ENCODE results near the gene PADI2. TPM values are rescaled to one million over a fixed set of nuclear protein-coding genes. Genes with fewer than 3 reads are reported as not detected.

PADI2 gene
- total RNA-seq, result 100 to 1,000 TPM; 156 to 176 (median 171) TPM

- Histone ChIP-seq H3K27ac (peak within 1 kb of the TSS; percentile 94 to 98 (median 96)), H3K9me3 (no peaks in the 10 kb centered on the region), H3K4me3 (peak within 1 kb of the TSS; percentile 60 to 77 (median 64)), H3K36me3 (no peaks in the 10 kb centered on the region), H3K27me3 (no peaks in the 10 kb centered on the region), H3K4me1 (peaks cover 56 to 71% of the 10 kb centered on the region in 2 donors)
- in situ Hi-C loops (cut with MboI; ENCODE audit: low sequenced_read_pairs in 4 of 4), result no loop called here
- ATAC-seq, result peak; percentile 22 to 28
- DNase-seq, result peak; percentile 63 to 83
- intact Hi-C loops (cut with DNase I; ENCODE audit: low total_unique reads), result loop anchor here (10.0 kb wide), 1 partner anchor 1104 kb away; the partner anchor contains the start of gene HSPB7
- TF ChIP-seq CTCF (IDR thresholded peaks at IDR 0.05 in 4 of 5, conservative IDR thresholded peaks at IDR 0.05 in 1 of 5) (no peak), POLR2A (IDR thresholded peaks at IDR 0.05) (peak; percentile 96 to 97)
Observed at GRCh38 chr1:17119076-17119772, at the start of gene PADI2. Gene PADI2, minus strand, starts transcription at chr1:17119451. Its CDS starts 80 bp downstream, at chr1:17119371.

- in situ Hi-C loops (cut with MboI; ENCODE audit: low sequenced_read_pairs in 4 of 4), result no loop called here
- Histone ChIP-seq H3K36me3 (no peaks in the 10 kb centered on the region), H3K4me1 (peaks cover 10 to 12% of the 10 kb centered on the region in 2 donors), H3K27me3 (peaks cover 0 to 5% (median 0%) of the 10 kb centered on the region in 3 donors), H3K27ac (no peak overlapping the region), H3K4me3 (no peak overlapping the region), H3K9me3 (no peaks in the 10 kb centered on the region)
- DNase-seq (no peak), ATAC-seq (no peak)
- TF ChIP-seq CTCF (IDR thresholded peaks at IDR 0.05 in 4 of 5, conservative IDR thresholded peaks at IDR 0.05 in 1 of 5) (no peak), POLR2A (IDR thresholded peaks at IDR 0.05) (no peak)
- intact Hi-C loops (cut with DNase I; ENCODE audit: low total_unique reads), result no loop called here
Observed at GRCh38 chr1:17168091-17168876, 49.0 kb upstream of the PADI2 start.

GRCh38 chr1:17167786-17168090 is 48.5 kb upstream of the PADI2 start:
- peaks cover 0 to 5% (median 0%) of the 10 kb centered on the region in 3 donors for H3K27me3 ChIP-seq
- ATAC-seq, result no peak
- no peak for TF ChIP-seq POLR2A (IDR thresholded peaks at IDR 0.05)
- no peak for TF ChIP-seq CTCF (IDR thresholded peaks at IDR 0.05 in 4 of 5, conservative IDR thresholded peaks at IDR 0.05 in 1 of 5)

GRCh38 chr1:17167041-17167785 is 48.0 kb upstream of the PADI2 start:
- TF ChIP-seq POLR2A (IDR thresholded peaks at IDR 0.05) (no peak), CTCF (IDR thresholded peaks at IDR 0.05 in 4 of 5, conservative IDR thresholded peaks at IDR 0.05 in 1 of 5) (no peak)
- intact Hi-C loops (cut with DNase I; ENCODE audit: low total_unique reads), result no loop called here
- Histone ChIP-seq H3K4me3 (no peak overlapping the region), H3K9me3 (no peaks in the 10 kb centered on the region), H3K27ac (no peak overlapping the region), H3K4me1 (peaks cover 10 to 12% of the 10 kb centered on the region in 2 donors), H3K27me3 (peaks cover 0 to 5% (median 0%) of the 10 kb centered on the region in 3 donors), H3K36me3 (no peaks in the 10 kb centered on the region)
- DNase-seq (no peak), ATAC-seq (no peak)
- in situ Hi-C loops (cut with MboI; ENCODE audit: low sequenced_read_pairs in 4 of 4), result no loop called here

More at GRCh38 chr1:17167786-17168090, 48.5 kb upstream of the PADI2 start:
- H3K36me3 ChIP-seq, result no peaks in the 10 kb centered on the region
- H3K9me3 ChIP-seq, result no peaks in the 10 kb centered on the region
- no peak for DNase-seq
- intact Hi-C loops (cut with DNase I; ENCODE audit: low total_unique reads), result no loop called here
- H3K4me3 ChIP-seq, result no peak overlapping the region
- no peak overlapping the region for H3K27ac ChIP-seq
- in situ Hi-C loops (cut with MboI; ENCODE audit: low sequenced_read_pairs in 4 of 4), result no loop called here
- H3K4me1 ChIP-seq, result peaks cover 10 to 12% of the 10 kb centered on the region in 2 donors

All from gastrocnemius medialis (tissue), 4 donors.